K562 (cell line): Measurements from ENCODE around the gene SNRPD2. TPM values are rescaled to one million over a fixed set of nuclear protein-coding genes. Genes with fewer than 3 reads are reported as not detected.

Experiments used
- BRF1 ChIP-seq: IDR thresholded peaks from 3 replicates; pipeline ENCODE4 v1.6.1; 2011; ENCODE audit warnings: borderline replicate concordance, mild to moderate bottlenecking; ENCODE audit not compliant: insufficient read length; ENCODE audit errors: extremely low read depth
- CREB1 ChIP-seq, 2 experiments: sonication (generic) in 1 of 2; formaldehyde crosslinking in 1 of 2; IDR thresholded peaks; 2 replicates each; pipeline versions ENCODE4 v1.6.1 to v1.8.0; 2012 to 2022; ENCODE audit warnings: inconsistent platforms in 1 of 2, mild to moderate bottlenecking in 1 of 2, missing genetic modification reagents in 1 of 2, moderate library complexity in 1 of 2
- E2F5 ChIP-seq: sonication (generic); formaldehyde crosslinking; IDR thresholded peaks from 2 replicates; pipeline ENCODE4 v1.8.0; 2022; ENCODE audit warnings: mild to moderate bottlenecking, missing genetic modification reagents
- ETV6 ChIP-seq, 3 experiments: fragments of 150-350 bp in 1 of 3; sonication (generic) in 1 of 3; formaldehyde crosslinking in 1 of 3; IDR thresholded peaks; 2 replicates each; pipeline versions ENCODE4 v1.6.1 to v1.8.0; 2014 to 2022; ENCODE audit warnings: borderline replicate concordance in 2 of 3, low read depth in 2 of 3, antibody characterized with exemption in 1 of 3, low read length in 1 of 3, mild to moderate bottlenecking in 1 of 3, missing genetic modification reagents in 1 of 3
- FOXM1 ChIP-seq, 2 experiments: fragments of 450-650 bp in 1 of 2; sonication (generic) in 1 of 2; formaldehyde crosslinking in 1 of 2; IDR thresholded peaks; 2 replicates each; pipeline versions ENCODE4 v1.6.1 to v1.9.0; 2017 to 2022; ENCODE audit warnings: low read depth in 2 of 2, mild to moderate bottlenecking in 2 of 2, missing genetic modification reagents in 1 of 2, moderate library complexity in 1 of 2
- KDM5B ChIP-seq: fragments of 200-600 bp; sonication (generic); IDR thresholded peaks from 2 replicates; pipeline ENCODE4 v1.6.1; 2012; ENCODE audit warnings: low read depth, mild to moderate bottlenecking, moderate library complexity, low read length, control low read depth, inconsistent platforms; ENCODE audit not compliant: insufficient replicate concordance
- MTA1 ChIP-seq: fragments of 450-650 bp; IDR thresholded peaks from 2 replicates; pipeline ENCODE4 v1.6.1; 2017; ENCODE audit warnings: borderline replicate concordance
- NCOA2 ChIP-seq, 2 experiments: fragments of 450-650 bp; IDR thresholded peaks; 2 replicates each; pipeline ENCODE4 v1.6.1; 2018; ENCODE audit warnings: mild to moderate bottlenecking in 2 of 2, moderate library complexity in 1 of 2; ENCODE audit not compliant: partially characterized antibody in 2 of 2
- PCBP1 ChIP-seq: fragments of 200-400 bp; formaldehyde crosslinking; IDR thresholded peaks from 2 replicates; pipeline ENCODE4 v1.6.1; 2018; ENCODE audit warnings: mild to moderate bottlenecking, low read depth, low read length; ENCODE audit not compliant: poor library complexity, severe bottlenecking
- POLR3A ChIP-seq: IDR thresholded peaks from 2 replicates; pipeline ENCODE4 v1.6.1; 2011; ENCODE audit warnings: borderline replicate concordance, mild to moderate bottlenecking, moderate library complexity; ENCODE audit not compliant: insufficient read length, insufficient read depth; ENCODE audit errors: extremely low read depth
- PTBP1 ChIP-seq: fragments of 200-400 bp; formaldehyde crosslinking; IDR thresholded peaks from 2 replicates; pipeline ENCODE4 v1.6.1; 2017; ENCODE audit warnings: low read depth, low read length
- SAFB ChIP-seq: fragments of 200-400 bp; formaldehyde crosslinking; IDR thresholded peaks from 2 replicates; pipeline ENCODE4 v1.6.1; 2017; ENCODE audit warnings: low read depth, low read length, borderline replicate concordance
- SETDB1 ChIP-seq: IDR thresholded peaks from one replicate; pipeline ENCODE4 v1.6.1; 2012; ENCODE audit warnings: low read length, control low read depth, inconsistent platforms
- SMAD2 ChIP-seq: fragments of 150-350 bp; IDR thresholded peaks from 2 replicates; pipeline ENCODE4 v1.6.1; 2014; ENCODE audit warnings: low read depth, mild to moderate bottlenecking, low read length
- ZFP30 ChIP-seq: fragments of 250-450 bp; sonication (Bioruptor Pico); IDR thresholded peaks from 2 replicates; pipeline ENCODE4 v1.8.0; 2022; ENCODE audit warnings: moderate library complexity, mild to moderate bottlenecking, inconsistent platforms, borderline replicate concordance
- ZNF146 ChIP-seq: IDR thresholded peaks from one replicate; pipeline ENCODE4 v1.6.1; 2018; ENCODE audit warnings: missing compliant biosample characterization; ENCODE audit not compliant: unreplicated experiment
- ZNF174 ChIP-seq: fragments of 250-450 bp; sonication (Bioruptor Pico); IDR thresholded peaks from 2 replicates; pipeline ENCODE4 v1.4.0; 2020; ENCODE audit warnings: mild to moderate bottlenecking
- ZNF212 ChIP-seq: fragments of 450-650 bp; formaldehyde crosslinking; IDR thresholded peaks from 2 replicates; pipeline ENCODE4 v1.4.0; 2020; ENCODE audit warnings: mild to moderate bottlenecking
- ZSCAN32 ChIP-seq: fragments of 450-650 bp; formaldehyde crosslinking; IDR thresholded peaks from 2 replicates; pipeline ENCODE4 v1.4.0; 2020; ENCODE audit warnings: mild to moderate bottlenecking, moderate library complexity
- polyA plus RNA-seq, 8 experiments: library from polyadenylated mRNA; depleted of rRNA in 4 of 8; stranded (reverse) in 5 of 8; unstranded in 3 of 8; fragments of >200 nt; fragmentation: Nextera tagmentation in 2 of 8; fragmentation: Illumina TruSeq in 1 of 8; extraction: Ambion mirVana in 2 of 8; extraction: Trizol in 1 of 8; gene quantifications; 2 replicates each; pipeline versions ENCODE4 v1.2.1 to v1.2.3, GENCODE V29; 2011 to 2014; ENCODE audit warnings: inconsistent platforms in 1 of 8, missing spikeins in 1 of 8
- total RNA-seq, 7 experiments: library from RNA; depleted of rRNA in 6 of 7; stranded (reverse); fragments of >200 nt in 6 of 7; fragmentation: Illumina TruSeq in 2 of 7; extraction: Trizol in 2 of 7; gene quantifications; 2 replicates each; pipeline versions ENCODE4 v1.2.1 to v1.2.3, GENCODE V29; 2011 to 2021; ENCODE audit warnings: low replicate concordance in 1 of 7
- TF ChIP-seq, protein P1 (sequence below): sonication (generic); formaldehyde crosslinking; IDR thresholded peaks from 2 replicates; pipeline ENCODE4 v1.8.0; 2023; ENCODE audit warnings: mild to moderate bottlenecking, missing genetic modification reagents

Gene SNRPD2
- total and polyA plus RNA-seq, 9 of the 15 experiments (the other 6 are each of a cell fraction or from before 2014, with no cell fraction given), result 728 to 4,411 (median 1,029) TPM

- TF ChIP-seq SAFB (no peak), PTBP1 (peak; percentile 88; the same call in 1 of the 2 replicates), BRF1 (no peak), ZNF146 (no peak), PCBP1 (no peak), ZNF174 (no peak), KDM5B (no peak), ZFP30 (CRISPR knock-in tag) (no peak), ZSCAN32 (no peak), MTA1 (peak; percentile 76; the same call in 1 of the 2 replicates), NCOA2 (IDR thresholded peaks at IDR 0.05; ENCODE audit: partially characterized antibody in 2 of 2) (no peak), ZNF212 (CRISPR knock-in tag) (no peak), SMAD2 (no peak), E2F5 (no peak), POLR3A (no peak), FOXM1 (IDR thresholded peaks at IDR 0.05; ENCODE audit: low read depth) (peak; percentile 90), FOXM1 (CRISPR knock-in tag; IDR thresholded peaks at IDR 0.05; ENCODE audit: low read depth) (no peak), CREB1 (IDR thresholded peaks at IDR 0.05) (no peak), CREB1 (CRISPR knock-in tag; IDR thresholded peaks at IDR 0.05) (peak; percentile 48; the same call in 1 of the 2 replicates), SETDB1 (no peak), ETV6 (IDR thresholded peaks at IDR 0.05; ENCODE audit: borderline replicate concordance in 1 of 2, low read depth in 2 of 2, low read length in 1 of 2) (0 out of 4 replicates have a peak, but pooled peaks of 1 of the 2 experiments have one; percentile 50), ETV6 (CRISPR knock-in tag; IDR thresholded peaks at IDR 0.05; ENCODE audit: borderline replicate concordance) (no peak)
- TF ChIP-seq, protein P1, sequence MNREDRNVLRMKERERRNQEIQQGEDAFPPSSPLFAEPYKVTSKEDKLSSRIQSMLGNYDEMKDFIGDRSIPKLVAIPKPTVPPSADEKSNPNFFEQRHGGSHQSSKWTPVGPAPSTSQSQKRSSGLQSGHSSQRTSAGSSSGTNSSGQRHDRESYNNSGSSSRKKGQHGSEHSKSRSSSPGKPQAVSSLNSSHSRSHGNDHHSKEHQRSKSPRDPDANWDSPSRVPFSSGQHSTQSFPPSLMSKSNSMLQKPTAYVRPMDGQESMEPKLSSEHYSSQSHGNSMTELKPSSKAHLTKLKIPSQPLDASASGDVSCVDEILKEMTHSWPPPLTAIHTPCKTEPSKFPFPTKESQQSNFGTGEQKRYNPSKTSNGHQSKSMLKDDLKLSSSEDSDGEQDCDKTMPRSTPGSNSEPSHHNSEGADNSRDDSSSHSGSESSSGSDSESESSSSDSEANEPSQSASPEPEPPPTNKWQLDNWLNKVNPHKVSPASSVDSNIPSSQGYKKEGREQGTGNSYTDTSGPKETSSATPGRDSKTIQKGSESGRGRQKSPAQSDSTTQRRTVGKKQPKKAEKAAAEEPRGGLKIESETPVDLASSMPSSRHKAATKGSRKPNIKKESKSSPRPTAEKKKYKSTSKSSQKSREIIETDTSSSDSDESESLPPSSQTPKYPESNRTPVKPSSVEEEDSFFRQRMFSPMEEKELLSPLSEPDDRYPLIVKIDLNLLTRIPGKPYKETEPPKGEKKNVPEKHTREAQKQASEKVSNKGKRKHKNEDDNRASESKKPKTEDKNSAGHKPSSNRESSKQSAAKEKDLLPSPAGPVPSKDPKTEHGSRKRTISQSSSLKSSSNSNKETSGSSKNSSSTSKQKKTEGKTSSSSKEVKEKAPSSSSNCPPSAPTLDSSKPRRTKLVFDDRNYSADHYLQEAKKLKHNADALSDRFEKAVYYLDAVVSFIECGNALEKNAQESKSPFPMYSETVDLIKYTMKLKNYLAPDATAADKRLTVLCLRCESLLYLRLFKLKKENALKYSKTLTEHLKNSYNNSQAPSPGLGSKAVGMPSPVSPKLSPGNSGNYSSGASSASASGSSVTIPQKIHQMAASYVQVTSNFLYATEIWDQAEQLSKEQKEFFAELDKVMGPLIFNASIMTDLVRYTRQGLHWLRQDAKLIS (CRISPR knock-in tag), result no peak
Measured at GRCh38 chr19:45645631-45646344, 46.0 kb downstream of the SNRPD2 start (continued).
